HCT116 (cell line): ENCODE measurements around the gene TMEM217. TPM values are rescaled to one million over a fixed set of nuclear protein-coding genes. Genes with fewer than 3 reads are reported as not detected.

Experiments used
- ATAC-seq: fragments of 200-7000 bp; cut with Tn5 transposase; 2 replicates; pipeline ENCODE4 v1.9.1; 2020; ENCODE audit warnings: mild to moderate bottlenecking, moderate library complexity
- BruUV-seq: library from RNA; stranded (reverse); fragments of 400-500 nt; replicated peaks from 2 replicates; lab custom pipeline; 2021; lab: Mats Ljungman, UMichigan
- CTCF ChIA-PET: fragments of 300-600 bp; sonication (Branson Sonifier 250); formaldehyde crosslinking; loops from one replicate; lab custom pipeline; 2021; ENCODE audit warnings: antibody characterized with exemption; lab: Charles Lee
- POLR2A ChIA-PET: fragments of 300-600, 350-600 bp; sonication (Branson Sonifier 250); formaldehyde crosslinking; loops from one replicate; lab custom pipeline; 2021; ENCODE audit warnings: antibody characterized with exemption; lab: Charles Lee
- RAD21 ChIA-PET, 2 experiments: fragments of 300-600 bp; sonication (Branson Sonifier 250); formaldehyde crosslinking; loops; one replicate each; lab custom pipeline; 2023; ENCODE audit warnings: low total read pairs in 2 of 2; ENCODE audit not compliant: uncharacterized antibody in 2 of 2, unreplicated experiment in 2 of 2, low non-redundant PET in 1 of 2; lab: Charles Lee
- DNase-seq: peaks from one replicate; pipeline ENCODE4 v3.0.0-alpha.2; 2010; ENCODE audit warnings: low read depth, low spot score
- H2AFZ ChIP-seq: fragments of 200-600 bp; shearing (Covaris generic), sonication (generic); 2 replicates; pipeline ENCODE4 v1.6.1; 2017; ENCODE audit warnings: low read depth, mixed run types, mixed read lengths, antibody characterized with exemption, low read length; ENCODE audit not compliant: poor library complexity, severe bottlenecking
- H3K27ac ChIP-seq: 2 replicates; pipeline ENCODE4 v1.5.1; 2012; ENCODE audit warnings: low read depth, low read length
- H3K27me3 ChIP-seq: fragments of 200-600 bp; sonication (generic); 2 replicates; pipeline ENCODE4 v1.6.1; 2016; ENCODE audit warnings: mixed run types, low read length, mixed read lengths; ENCODE audit not compliant: insufficient read depth
- H3K36me3 ChIP-seq, 2 experiments: fragments of 200-500 bp in 1 of 2; fragments of 200-600 bp in 1 of 2; sonication (Bioruptor generic) in 1 of 2; sonication (generic) in 1 of 2; 2 replicates each; pipeline versions ENCODE4 v1.5.1 to v1.6.1; 2014 to 2016; ENCODE audit warnings: low read length in 2 of 2, inconsistent platforms in 1 of 2, mixed read lengths in 1 of 2, mixed run types in 1 of 2; ENCODE audit not compliant: insufficient read depth in 2 of 2, control insufficient read depth in 1 of 2
- H3K4me1 ChIP-seq, 2 experiments: fragments of 200-600 bp in 1 of 2; sonication (generic) in 1 of 2; 2 replicates each; pipeline versions ENCODE4 v1.5.1 to v1.6.1; 2012 to 2017; ENCODE audit warnings: low read length in 2 of 2, inconsistent platforms in 1 of 2, mild to moderate bottlenecking in 1 of 2, mixed read lengths in 1 of 2, mixed run types in 1 of 2, moderate library complexity in 1 of 2; ENCODE audit not compliant: insufficient read depth in 2 of 2, control insufficient read depth in 1 of 2
- H3K4me2 ChIP-seq: fragments of 200-600 bp; sonication (generic); 2 replicates; pipeline ENCODE4 v1.6.1; 2017; ENCODE audit warnings: mixed run types, low read length, mixed read lengths
- H3K4me3 ChIP-seq, 2 experiments: fragments of 200-600 bp in 1 of 2; sonication (generic) in 1 of 2; replicated peaks in 1 of 2; 2 replicates each; pipeline ENCODE4 v1.5.1; 2011 to 2016; ENCODE audit warnings: low read length in 2 of 2, control low read depth in 1 of 2, low read depth in 1 of 2, mild to moderate bottlenecking in 1 of 2, mixed read lengths in 1 of 2, mixed run types in 1 of 2
- H3K79me2 ChIP-seq: fragments of 200-600 bp; sonication (generic); 2 replicates; pipeline ENCODE4 v1.6.1; 2017; ENCODE audit warnings: mild to moderate bottlenecking, mixed run types, low read length, moderate library complexity, mixed read lengths; ENCODE audit not compliant: insufficient read depth
- H3K9ac ChIP-seq: fragments of 200-600 bp; sonication (generic); 2 replicates; pipeline ENCODE4 v1.6.1; 2016; ENCODE audit warnings: low read length, mixed read lengths
- H3K9me2 ChIP-seq: fragments of 200-600 bp; sonication (generic), shearing (Covaris generic); 2 replicates; pipeline ENCODE4 v1.6.1; 2017; ENCODE audit warnings: mixed run types, mild to moderate bottlenecking, moderate library complexity; ENCODE audit not compliant: insufficient read depth
- H3K9me3 ChIP-seq, 2 experiments: fragments of 200-500 bp in 1 of 2; fragments of 200-600 bp in 1 of 2; sonication (Bioruptor generic) in 1 of 2; sonication (generic) in 1 of 2; 2 replicates each; pipeline ENCODE4 v1.6.1; 2014 to 2017; ENCODE audit warnings: low read length in 2 of 2, mixed read lengths in 2 of 2, inconsistent platforms in 1 of 2, low read depth in 1 of 2, mild to moderate bottlenecking in 1 of 2, mixed run types in 1 of 2, moderate library complexity in 1 of 2; ENCODE audit not compliant: control insufficient read depth in 1 of 2, insufficient read depth in 1 of 2
- H4K20me1 ChIP-seq: fragments of 200-600 bp; sonication (generic), shearing (Covaris generic); 2 replicates; pipeline ENCODE4 v1.6.1; 2017; ENCODE audit warnings: mixed run types, mild to moderate bottlenecking, moderate library complexity; ENCODE audit not compliant: insufficient read depth
- CBX3 ChIP-seq: IDR thresholded peaks from 2 replicates; pipeline ENCODE4 v1.6.1; 2012; ENCODE audit warnings: low read depth
- CEBPB ChIP-seq: IDR thresholded peaks from 2 replicates; pipeline ENCODE4 v1.6.1; 2012; ENCODE audit warnings: low read depth
- ELF1 ChIP-seq: IDR thresholded peaks from 2 replicates; pipeline ENCODE4 v1.6.1; 2012; ENCODE audit warnings: low read depth, borderline replicate concordance
- EZH2phosphoT487 ChIP-seq: fragments of 200-600 bp; IDR thresholded peaks from 2 replicates; pipeline ENCODE4 v1.6.1; 2018; ENCODE audit warnings: antibody characterized with exemption, borderline replicate concordance
- FOSL1 ChIP-seq: IDR thresholded peaks from 2 replicates; pipeline ENCODE4 v1.6.1; 2012; ENCODE audit warnings: low read depth
- JUND ChIP-seq: IDR thresholded peaks from 2 replicates; pipeline ENCODE4 v1.6.1; 2012
- POLR2A ChIP-seq: IDR thresholded peaks from 2 replicates; pipeline ENCODE4 v1.7.0; 2011; ENCODE audit warnings: borderline replicate concordance; ENCODE audit not compliant: insufficient read depth, insufficient read length; ENCODE audit errors: extremely low read depth
- POLR2AphosphoS5 ChIP-seq: IDR thresholded peaks from 2 replicates; pipeline ENCODE4 v1.6.1; 2011; ENCODE audit warnings: mild to moderate bottlenecking, low read depth, low read length, moderate library complexity
- SIN3A ChIP-seq: IDR thresholded peaks from 2 replicates; pipeline ENCODE4 v1.6.1; 2012; ENCODE audit warnings: low read depth
- ZNF274 ChIP-seq: fragments of 200-500 bp; sonication (Bioruptor generic); IDR thresholded peaks from 2 replicates; pipeline ENCODE4 v1.6.1; 2014; ENCODE audit warnings: mild to moderate bottlenecking, low read depth, low read length, inconsistent platforms
- intact Hi-C: fragments of 100-400 bp; cut with micrococcal nuclease; formaldehyde crosslinking; loops from 2 replicates; pipeline ENCODE4 v1.10.0; 2022
- total RNA-seq: library from RNA; stranded (reverse); gene quantifications from one replicate; pipeline ENCODE4 v1.2.1, GENCODE V29; 2021; ENCODE audit not compliant: unreplicated experiment
- TF ChIP-seq, protein P1 (sequence below): IDR thresholded peaks from 2 replicates; pipeline ENCODE4 v1.6.1; 2012
- TF ChIP-seq, protein P2 (sequence below): IDR thresholded peaks from 2 replicates; pipeline ENCODE4 v1.6.1; 2012; ENCODE audit warnings: low read depth

The TMEM217 gene
- total RNA-seq, 1 experiment from 2014 or later: 0.98 TPM

DNA sequence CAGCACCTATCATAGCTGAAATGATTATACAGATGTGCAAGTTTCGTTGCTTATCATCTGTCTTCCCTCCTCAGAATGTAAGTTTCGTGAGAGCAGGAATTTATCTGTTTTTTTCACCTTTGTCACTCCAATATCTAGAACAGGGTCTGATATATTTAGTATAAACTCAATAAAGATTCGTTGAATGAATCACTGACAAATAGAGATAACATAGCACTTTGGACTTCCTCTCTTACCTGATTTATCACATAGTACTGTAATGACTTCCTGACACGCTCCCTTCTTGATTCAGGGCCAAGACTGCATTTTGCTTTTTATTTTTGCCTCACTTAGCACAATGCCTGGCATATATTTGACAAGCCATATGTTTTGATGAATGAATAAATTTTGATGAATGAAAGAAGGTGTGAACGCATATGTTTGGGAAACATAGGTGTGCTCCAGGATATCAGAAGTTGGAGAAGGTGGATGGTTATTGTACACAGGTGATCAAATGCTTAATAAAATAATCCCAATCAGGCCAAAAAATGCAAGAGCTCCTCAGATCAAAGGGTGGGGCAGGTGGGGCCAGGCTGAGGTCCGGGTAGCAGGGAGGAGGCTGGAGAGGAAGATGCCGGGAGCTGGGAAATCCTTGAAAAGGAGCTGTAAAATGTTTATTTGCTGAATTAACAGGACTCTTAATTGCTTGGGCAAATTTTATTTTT is 55.0 kb downstream of the TMEM217 start:
- Histone ChIP-seq H3K27ac (no peak overlapping the region), H3K9me3 (no peaks in the 10 kb centered on the region), H3K79me2 (no peaks in the 10 kb centered on the region), H3K9me2 (no peaks in the 10 kb centered on the region), H3K4me1 (peaks cover 15 to 38% of the 10 kb centered on the region in 2 experiments)
- POLR2A ChIA-PET: no interaction called here
- TF ChIP-seq POLR2A: no peak
- no peak for TF ChIP-seq POLR2AphosphoS5
- TF ChIP-seq CBX3: no peak
- no peak for TF ChIP-seq FOSL1
- no peak for TF ChIP-seq CEBPB
- TF ChIP-seq, protein P1, sequence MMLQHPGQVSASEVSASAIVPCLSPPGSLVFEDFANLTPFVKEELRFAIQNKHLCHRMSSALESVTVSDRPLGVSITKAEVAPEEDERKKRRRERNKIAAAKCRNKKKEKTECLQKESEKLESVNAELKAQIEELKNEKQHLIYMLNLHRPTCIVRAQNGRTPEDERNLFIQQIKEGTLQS: no peak
- no peak for TF ChIP-seq ELF1
- no peak for TF ChIP-seq ZNF274
- TF ChIP-seq EZH2phosphoT487: no peak
- TF ChIP-seq, all 23 proteins: peak for 0
- Histone ChIP-seq H2AFZ (no peak overlapping the region), H3K36me3 (no peaks in the 10 kb centered on the region), H3K9ac (no peak overlapping the region), H4K20me1 (no peaks in the 10 kb centered on the region), H3K4me3 (no peak overlapping the region), H3K4me2 (peak overlapping the region; percentile 5; the same call in 1 of the 2 replicates), H3K27me3 (no peaks in the 10 kb centered on the region)
- no TSS peak for BruUV-seq
- DNase-seq (no peak), ATAC-seq (no peak)
- ChIA-PET CTCF (interaction anchor here (1.1 to 14.5 kb wide), 2 partner anchors 151 to 180 kb away, joined by 5 to 331 read pairs; no protein-coding TSS in a partner anchor), RAD21 (no interaction called here)
- intact Hi-C loops: loop anchor here (10.0 kb wide), 1 partner anchor 288 kb away; no protein-coding TSS in a partner anchor

DNA sequence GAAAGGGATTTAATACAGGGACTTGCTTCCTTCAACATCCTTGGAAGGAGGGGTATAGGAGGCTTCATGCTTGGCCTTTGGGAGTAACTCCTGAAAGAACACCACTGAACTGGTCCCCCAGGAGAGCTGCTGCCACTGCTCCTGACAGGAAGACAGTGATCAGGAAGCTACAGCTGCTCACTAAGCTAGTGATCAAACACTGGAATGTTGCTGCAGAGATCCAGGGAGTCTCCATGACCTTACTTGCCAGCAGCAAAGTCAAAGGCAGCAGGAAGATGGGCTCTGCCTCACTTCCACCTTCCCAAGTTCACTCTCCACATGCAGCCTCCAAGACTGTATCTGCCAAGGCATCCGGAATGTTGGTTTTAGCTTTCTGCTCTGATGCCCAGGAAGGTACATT is 56.2 kb downstream of the TMEM217 start:
- intact Hi-C loops: loop anchor here (10.0 kb wide), 1 partner anchor 287 kb away; no protein-coding TSS in a partner anchor
- ChIA-PET CTCF (interaction anchor here (1.1 to 1.9 kb wide), 2 partner anchors 9 to 180 kb away, joined by 3 to 6 read pairs; no protein-coding TSS in a partner anchor), POLR2A (no interaction called here), RAD21 (interaction anchor here in 1 of 2 experiments (0.6 kb wide), 1 partner anchor 40 kb away, joined by 4 read pairs; no protein-coding TSS in a partner anchor)
- DNase-seq: no peak
- H3K27me3 ChIP-seq: no peaks in the 10 kb centered on the region
- H4K20me1 ChIP-seq: no peaks in the 10 kb centered on the region
- no peak for ATAC-seq
- no peaks in the 10 kb centered on the region for H3K79me2 ChIP-seq
- no peaks in the 10 kb centered on the region for H3K9me3 ChIP-seq
- no peak overlapping the region for H3K4me3 ChIP-seq
- peaks cover 15 to 33% of the 10 kb centered on the region in 2 experiments for H3K4me1 ChIP-seq
- H3K9me2 ChIP-seq: no peaks in the 10 kb centered on the region
- H3K27ac ChIP-seq: no peak overlapping the region
- H3K4me2 ChIP-seq: no peak overlapping the region
- no peak overlapping the region for H2AFZ ChIP-seq
- H3K9ac ChIP-seq: no peak overlapping the region
- TF ChIP-seq, protein P2, sequence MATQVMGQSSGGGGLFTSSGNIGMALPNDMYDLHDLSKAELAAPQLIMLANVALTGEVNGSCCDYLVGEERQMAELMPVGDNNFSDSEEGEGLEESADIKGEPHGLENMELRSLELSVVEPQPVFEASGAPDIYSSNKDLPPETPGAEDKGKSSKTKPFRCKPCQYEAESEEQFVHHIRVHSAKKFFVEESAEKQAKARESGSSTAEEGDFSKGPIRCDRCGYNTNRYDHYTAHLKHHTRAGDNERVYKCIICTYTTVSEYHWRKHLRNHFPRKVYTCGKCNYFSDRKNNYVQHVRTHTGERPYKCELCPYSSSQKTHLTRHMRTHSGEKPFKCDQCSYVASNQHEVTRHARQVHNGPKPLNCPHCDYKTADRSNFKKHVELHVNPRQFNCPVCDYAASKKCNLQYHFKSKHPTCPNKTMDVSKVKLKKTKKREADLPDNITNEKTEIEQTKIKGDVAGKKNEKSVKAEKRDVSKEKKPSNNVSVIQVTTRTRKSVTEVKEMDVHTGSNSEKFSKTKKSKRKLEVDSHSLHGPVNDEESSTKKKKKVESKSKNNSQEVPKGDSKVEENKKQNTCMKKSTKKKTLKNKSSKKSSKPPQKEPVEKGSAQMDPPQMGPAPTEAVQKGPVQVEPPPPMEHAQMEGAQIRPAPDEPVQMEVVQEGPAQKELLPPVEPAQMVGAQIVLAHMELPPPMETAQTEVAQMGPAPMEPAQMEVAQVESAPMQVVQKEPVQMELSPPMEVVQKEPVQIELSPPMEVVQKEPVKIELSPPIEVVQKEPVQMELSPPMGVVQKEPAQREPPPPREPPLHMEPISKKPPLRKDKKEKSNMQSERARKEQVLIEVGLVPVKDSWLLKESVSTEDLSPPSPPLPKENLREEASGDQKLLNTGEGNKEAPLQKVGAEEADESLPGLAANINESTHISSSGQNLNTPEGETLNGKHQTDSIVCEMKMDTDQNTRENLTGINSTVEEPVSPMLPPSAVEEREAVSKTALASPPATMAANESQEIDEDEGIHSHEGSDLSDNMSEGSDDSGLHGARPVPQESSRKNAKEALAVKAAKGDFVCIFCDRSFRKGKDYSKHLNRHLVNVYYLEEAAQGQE: no peak
- TF ChIP-seq SIN3A (no peak), ZNF274 (no peak), JUND (no peak)
- H3K36me3 ChIP-seq: no peaks in the 10 kb centered on the region
- BruUV-seq: no TSS peak
